HT-29 (cell line): Measurements from ENCODE around the gene CNPY2. TPM values are rescaled to one million over a fixed set of nuclear protein-coding genes. Genes with fewer than 3 reads are reported as not detected.
A peak's percentile ranks its signal among the peaks of the same experiment; 100 is the strongest.
"Not testable (repeated sequence)": the region's sequence is repeated elsewhere in the genome, so short reads cannot be mapped to it uniquely, and the experiment has no call there.

Source experiments
- DNase-seq: peaks from one replicate; pipeline ENCODE4 v3.0.0-alpha.2; 2015; ENCODE audit warnings: low spot score
- total RNA-seq: library from RNA; depleted of rRNA; stranded (reverse); fragments of >200 nt; shearing (Covaris generic); gene quantifications from 2 replicates; pipeline ENCODE4 v1.2.3, GENCODE V29; 2014; rRNA removed

Gene CNPY2
- 129 and 152 TPM in 2 replicates for total RNA-seq

- DNase-seq, result peak; percentile 97
These were observed at the start of gene CNPY2 for GRCh38 chr12:56315622-56316473. Gene CNPY2 (minus strand): TSS chr12:56315988. CDS start chr12:56315217, 771 bp downstream.

- no peak for DNase-seq
These were observed 46.6 kb upstream of the CNPY2 start, which contains the start of gene APOF for GRCh38 chr12:56362130-56363059. Gene APOF (minus strand): TSS chr12:56362857. CDS start chr12:56362745, 112 bp downstream.

GRCh38 chr12:56361487-56362129, 45.8 kb upstream of the CNPY2 start:
- no peak for DNase-seq

GRCh38 chr12:56359851-56360767, 44.3 kb upstream of the CNPY2 start, which contains the start of gene STAT2:
Gene STAT2 (minus strand): TSS chr12:56360107. CDS start chr12:56356571, 3,536 bp downstream.
- DNase-seq, result peak; percentile 99

- DNase-seq, result no peak
These were observed 43.2 kb upstream of the CNPY2 start for GRCh38 chr12:56358836-56359532.

- DNase-seq, result no peak
These were observed 35.5 kb upstream of the CNPY2 start for GRCh38 chr12:56351325-56351724.

- no peak for DNase-seq
These were observed 34.9 kb upstream of the CNPY2 start for GRCh38 chr12:56350662-56351061.

GRCh38 chr12:56348776-56349175, 33.0 kb upstream of the CNPY2 start:
- no peak for DNase-seq

- DNase-seq, result not testable (repeated sequence)
These were observed 31.5 kb upstream of the CNPY2 start for GRCh38 chr12:56347255-56347654.

GRCh38 chr12:56346675-56347074, 30.9 kb upstream of the CNPY2 start:
- no peak for DNase-seq

GRCh38 chr12:56342290-56342689, 26.5 kb upstream of the CNPY2 start:
- DNase-seq, result not testable (repeated sequence)

GRCh38 chr12:56341616-56342015, 25.8 kb upstream of the CNPY2 start:
- no peak for DNase-seq

- no peak for DNase-seq
These were observed 23.3 kb upstream of the CNPY2 start for GRCh38 chr12:56339158-56339422.

GRCh38 chr12:56338308-56339157, 22.7 kb upstream of the CNPY2 start, which contains the start of gene IL23A:
Gene IL23A (plus strand): TSS chr12:56338884. CDS start chr12:56339045, 161 bp downstream.
- DNase-seq, result no peak

- DNase-seq, result no peak
These were observed 22.0 kb upstream of the CNPY2 start for GRCh38 chr12:56337753-56338251.

GRCh38 chr12:56336361-56337167, 20.8 kb upstream of the CNPY2 start:
- DNase-seq, result no peak

- not testable (repeated sequence) for DNase-seq
These were observed 19.7 kb upstream of the CNPY2 start for GRCh38 chr12:56335527-56335926.

GRCh38 chr12:56334490-56334793, 18.7 kb upstream of the CNPY2 start:
- no peak for DNase-seq
